D721Med (cell line): ENCODE data around the gene TMEM131L.

Source experiments
- DNase-seq: peaks from one replicate; pipeline ENCODE4 v3.0.0; 2011; ENCODE audit warnings: low spot score; ENCODE audit not compliant: insufficient read length
- FAIRE-seq: peaks from 2 replicates; lab custom pipeline; 2011; peaks lifted over from hg19 to GRCh38; lab: Jason Lieb, UNC
- TF ChIP-seq, protein P1 (sequence below): IDR thresholded peaks from 2 replicates; pipeline ENCODE4 v1.5.1; 2012; ENCODE audit warnings: mild to moderate bottlenecking, control low read depth; ENCODE audit not compliant: insufficient read depth; ENCODE audit errors: missing control alignments

The TMEM131L gene

DNA sequence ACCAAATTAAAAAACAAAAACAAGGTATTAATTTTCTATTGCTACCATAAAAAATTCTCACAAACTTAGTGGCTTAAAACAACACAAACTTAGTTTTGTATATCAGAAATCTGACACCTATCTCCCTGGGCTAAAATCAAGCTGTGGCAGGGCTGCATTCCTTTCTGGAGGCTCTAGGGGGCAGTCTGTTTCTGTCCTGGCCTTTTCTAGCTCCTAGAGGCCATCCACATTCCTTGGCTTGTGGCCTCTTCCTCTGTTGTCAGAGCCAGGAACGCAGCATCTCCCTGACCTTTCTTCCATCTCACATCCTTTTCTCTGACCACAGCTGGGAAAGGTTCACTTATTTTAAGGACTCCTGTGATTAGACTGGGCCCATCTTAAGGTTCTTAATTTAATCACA, 179.0 kb downstream of the TMEM131L start:
- no peak for DNase-seq
- TF ChIP-seq, protein P1, sequence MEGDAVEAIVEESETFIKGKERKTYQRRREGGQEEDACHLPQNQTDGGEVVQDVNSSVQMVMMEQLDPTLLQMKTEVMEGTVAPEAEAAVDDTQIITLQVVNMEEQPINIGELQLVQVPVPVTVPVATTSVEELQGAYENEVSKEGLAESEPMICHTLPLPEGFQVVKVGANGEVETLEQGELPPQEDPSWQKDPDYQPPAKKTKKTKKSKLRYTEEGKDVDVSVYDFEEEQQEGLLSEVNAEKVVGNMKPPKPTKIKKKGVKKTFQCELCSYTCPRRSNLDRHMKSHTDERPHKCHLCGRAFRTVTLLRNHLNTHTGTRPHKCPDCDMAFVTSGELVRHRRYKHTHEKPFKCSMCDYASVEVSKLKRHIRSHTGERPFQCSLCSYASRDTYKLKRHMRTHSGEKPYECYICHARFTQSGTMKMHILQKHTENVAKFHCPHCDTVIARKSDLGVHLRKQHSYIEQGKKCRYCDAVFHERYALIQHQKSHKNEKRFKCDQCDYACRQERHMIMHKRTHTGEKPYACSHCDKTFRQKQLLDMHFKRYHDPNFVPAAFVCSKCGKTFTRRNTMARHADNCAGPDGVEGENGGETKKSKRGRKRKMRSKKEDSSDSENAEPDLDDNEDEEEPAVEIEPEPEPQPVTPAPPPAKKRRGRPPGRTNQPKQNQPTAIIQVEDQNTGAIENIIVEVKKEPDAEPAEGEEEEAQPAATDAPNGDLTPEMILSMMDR, result no peak
- no peak for FAIRE-seq

DNA sequence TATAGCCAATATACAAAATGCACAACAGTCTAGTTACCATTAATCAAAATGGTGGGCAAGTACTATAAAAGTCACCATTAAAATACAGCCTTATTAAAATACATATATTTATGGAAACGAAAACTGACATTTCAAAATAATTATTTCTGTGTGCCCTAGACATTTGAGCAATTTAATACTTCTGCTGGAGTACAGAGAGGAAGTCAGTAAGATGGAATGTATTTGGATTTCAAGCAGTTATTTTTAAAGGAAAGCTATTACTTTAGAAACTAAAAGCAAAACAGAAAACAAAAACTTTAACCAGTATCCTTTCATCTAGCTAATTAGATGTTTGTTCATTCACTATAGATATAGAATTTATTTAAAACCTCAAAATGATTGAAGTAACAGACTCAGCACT, 180.1 kb downstream of the TMEM131L start:
- no peak for FAIRE-seq
- TF ChIP-seq, protein P1, result no peak

DNA sequence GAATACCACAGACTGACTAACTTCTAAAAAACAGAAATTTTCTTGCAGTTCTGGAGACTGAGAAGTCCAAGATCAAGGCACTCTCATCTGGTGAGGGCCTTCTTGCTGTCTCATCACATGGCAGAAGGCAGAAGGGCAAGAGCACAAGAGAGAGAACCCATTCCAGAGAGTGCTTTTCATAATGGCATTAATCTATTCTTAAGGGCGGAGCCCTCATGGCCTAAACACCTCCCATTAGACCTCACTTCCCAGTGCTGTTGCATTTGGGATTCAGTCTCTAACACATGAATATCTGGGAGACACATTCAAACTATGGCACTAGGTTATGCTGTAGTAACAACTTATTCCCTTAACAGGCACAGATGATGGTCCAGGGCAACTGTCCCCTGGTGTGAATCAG, 180.8 kb downstream of the TMEM131L start:
- TF ChIP-seq, protein P1, result no peak
- FAIRE-seq, result no peak

More for the DNA sequence above, 180.1 kb downstream of the TMEM131L start:
- DNase-seq, result no peak

DNA sequence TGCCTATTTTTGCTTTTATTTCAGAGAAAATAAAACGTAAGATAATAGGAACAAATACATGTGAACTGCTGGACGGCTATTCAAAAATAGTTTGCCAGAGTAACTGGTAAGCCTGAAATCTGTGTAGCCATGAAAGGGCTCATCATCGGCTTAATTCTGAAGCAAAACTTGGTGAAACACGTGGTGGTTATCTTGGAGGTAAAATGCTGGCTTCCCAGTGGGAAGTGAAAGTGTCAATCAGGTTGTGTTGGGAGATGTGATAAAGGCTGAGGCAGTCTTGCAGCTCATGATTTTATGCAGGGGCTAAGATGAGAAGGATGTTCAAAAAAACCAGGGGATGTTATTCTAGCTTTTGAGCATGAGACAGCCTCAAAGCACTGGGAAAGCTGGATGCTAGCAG, 181.8 kb downstream of the TMEM131L start:
- FAIRE-seq, result no peak
- DNase-seq, result no peak
- TF ChIP-seq, protein P1, result no peak

More for the DNA sequence above, 180.8 kb downstream of the TMEM131L start:
- no peak for DNase-seq

DNA sequence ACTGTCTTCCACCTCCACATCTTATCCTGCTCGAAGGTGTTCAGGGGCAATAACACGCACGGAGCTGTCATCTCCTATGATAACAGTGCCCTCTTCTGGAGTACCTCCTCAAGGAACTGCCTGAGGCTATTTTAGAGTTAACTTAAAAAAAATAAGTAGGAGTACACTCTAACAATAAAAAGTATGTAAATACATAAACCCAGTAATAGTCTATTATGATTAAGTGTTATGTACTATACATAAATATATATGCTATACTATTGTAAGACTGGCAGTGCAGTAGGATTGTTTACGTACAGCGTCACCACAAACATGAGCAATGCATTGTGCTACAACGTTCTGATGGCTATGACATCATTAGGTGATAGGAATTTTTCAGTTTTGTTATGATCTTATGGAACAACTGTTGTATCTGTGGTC, 183.4 kb downstream of the TMEM131L start:
- DNase-seq (no peak), FAIRE-seq (no peak)
- TF ChIP-seq, protein P1, result peak; percentile 46

DNA sequence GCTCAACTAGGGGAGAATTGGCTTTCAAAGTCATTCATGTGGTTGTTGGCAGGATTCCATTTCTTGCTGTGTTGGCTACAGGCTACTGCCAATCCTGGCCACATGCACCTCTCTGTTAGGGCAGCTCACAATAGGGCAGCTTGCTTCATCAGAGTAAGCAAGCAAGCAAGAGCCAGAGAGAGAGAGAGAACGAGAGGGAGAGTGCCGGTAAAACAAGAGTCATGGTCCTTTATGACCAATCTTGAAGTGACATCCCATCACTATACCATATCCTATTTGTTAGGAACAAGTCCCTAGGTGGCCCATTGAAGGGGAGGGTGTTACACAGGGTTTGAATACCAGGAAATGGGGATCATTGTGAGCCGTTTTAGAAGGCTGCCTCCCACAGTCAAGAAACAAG, 185.0 kb downstream of the TMEM131L start:
- DNase-seq (no peak), FAIRE-seq (no peak)
- TF ChIP-seq, protein P1, result no peak

DNA sequence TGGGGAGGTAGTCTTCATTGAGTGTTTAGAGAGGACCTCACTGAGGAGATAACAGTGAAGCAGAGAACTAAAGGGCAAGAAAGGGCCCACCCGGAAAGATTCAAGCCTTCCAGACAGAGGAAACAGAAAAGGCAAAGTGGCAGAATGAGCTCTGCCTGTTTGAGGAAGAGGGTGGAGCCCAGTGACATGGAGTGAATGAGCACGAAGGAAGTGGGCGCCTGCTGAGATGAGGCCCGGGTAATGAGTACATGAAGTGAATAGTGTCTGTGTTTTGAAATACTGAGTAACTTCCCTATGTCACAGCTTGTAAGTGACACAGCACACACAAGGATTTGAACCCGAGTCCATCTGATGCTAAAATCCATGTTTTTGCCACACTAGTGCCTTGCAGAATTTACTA, 185.4 kb downstream of the TMEM131L start:
- TF ChIP-seq, protein P1, result no peak
- DNase-seq (no peak), FAIRE-seq (no peak)
